Measurements from ENCODE around the gene OR13J1. TPM values are rescaled to one million over a fixed set of nuclear protein-coding genes. Genes with fewer than 3 reads are reported as not detected.

The OR13J1 gene
- polyA plus RNA-seq, 2 of the 4 experiments (the other 2 are of a cell fraction): not detected

GRCh38 chr9:35832814-35833213 is 37.4 kb downstream of the OR13J1 start:
- ATAC-seq: no peak
- ChIA-PET POLR2A (no interaction called here), CTCF (interaction anchor here (0.7 to 3.7 kb wide), 7 partner anchors 9 to 78 kb away, joined by 3 to 14 read pairs (median 6); no protein-coding TSS in a partner anchor)
- no peak for TF ChIP-seq USF2 (IDR thresholded peaks at IDR 0.05)
- TF ChIP-seq JUNB (IDR thresholded peaks at IDR 0.05): no peak
- TF ChIP-seq HMGXB4 (CRISPR knock-in tag; IDR thresholded peaks at IDR 0.05; ENCODE audit: borderline replicate concordance): no peak
- no peak for TF ChIP-seq POLR2AphosphoS2 (conservative IDR thresholded peaks at IDR 0.05; ENCODE audit: low read length)
- no peak for TF ChIP-seq EHF (CRISPR knock-in tag; IDR thresholded peaks at IDR 0.05)
- no peak for TF ChIP-seq ZNF302 (CRISPR knock-in tag; IDR thresholded peaks at IDR 0.05)
- TF ChIP-seq MAFK (IDR thresholded peaks at IDR 0.05; ENCODE audit: partially characterized antibody): no peak
- TF ChIP-seq GATA3 (IDR thresholded peaks at IDR 0.05; ENCODE audit: borderline replicate concordance): no peak
- no peak for TF ChIP-seq MAX (IDR thresholded peaks at IDR 0.05)
- TF ChIP-seq HOXA7 (CRISPR knock-in tag; IDR thresholded peaks at IDR 0.05): no peak
- TF ChIP-seq POLR2A (IDR thresholded peaks at IDR 0.05; ENCODE audit: low read length): no peak
- TF ChIP-seq RARB (CRISPR knock-in tag; IDR thresholded peaks at IDR 0.05): no peak
- no peak for TF ChIP-seq TP53 (CRISPR knock-in tag; IDR thresholded peaks at IDR 0.05)
- TF ChIP-seq ZC3H11A (IDR thresholded peaks at IDR 0.05): no peak
- no peak for TF ChIP-seq E2F6 (IDR thresholded peaks at IDR 0.05; ENCODE audit: borderline replicate concordance, low read depth)
- no peak for TF ChIP-seq JUN (IDR thresholded peaks at IDR 0.05)
- no peak for TF ChIP-seq CBX2 (IDR thresholded peaks at IDR 0.05; ENCODE audit: borderline replicate concordance, low read depth)
- no peak for TF ChIP-seq ELK1 (IDR thresholded peaks at IDR 0.05; ENCODE audit: low read depth, low read length)
- TF ChIP-seq RNF2 (IDR thresholded peaks at IDR 0.05; ENCODE audit: borderline replicate concordance, low read depth): no peak
- no peak for DNase-seq (ENCODE audit: low read depth in 1 of 2, low spot score in 1 of 2)
- no peaks in the 10 kb centered on the region for H3K9me3 ChIP-seq
- no peak overlapping the region for H3K4me2 ChIP-seq
- FAIRE-seq: no peak
- no peak overlapping the region for H3K4me3 ChIP-seq
- 73% methylated on average over 5 of the region's 5 CpGs for WGBS (ENCODE audit: missing lambda C conversion rate)
- no peak overlapping the region for H3K27ac ChIP-seq
- H3K4me1 ChIP-seq: peaks cover 4% of the 10 kb centered on the region; the same call in 2 of the 3 replicates

DNA sequence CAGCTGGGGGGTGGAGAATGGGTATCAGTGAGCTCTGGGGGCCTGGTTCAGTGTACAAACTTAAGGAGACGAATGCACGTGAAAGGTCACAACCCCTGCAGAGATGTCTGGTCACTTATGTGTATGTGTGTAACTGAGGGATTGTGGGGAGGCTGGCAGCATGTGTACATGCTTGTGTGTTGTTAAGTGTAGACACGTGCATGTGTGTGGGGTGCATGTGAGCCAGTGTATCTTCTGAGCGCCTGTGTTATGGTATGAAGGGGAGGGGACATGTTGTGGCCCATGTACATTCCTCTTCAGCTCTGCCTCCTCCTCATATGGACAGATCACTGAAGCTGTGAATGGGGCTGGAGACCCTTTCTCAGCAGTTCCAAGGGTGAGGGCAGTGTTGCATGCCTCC is 39.2 kb downstream of the OR13J1 start:
- H3K4me1 ChIP-seq: peaks cover 4% of the 10 kb centered on the region; the same call in 2 of the 3 replicates
- WGBS (ENCODE audit: missing lambda C conversion rate): 93% methylated on average over 4 of the region's 4 CpGs
- FAIRE-seq (no peak), DNase-seq (ENCODE audit: low read depth in 1 of 2, low spot score in 1 of 2) (no peak), ATAC-seq (no peak)
- no peak overlapping the region for H3K27ac ChIP-seq
- TF ChIP-seq JUN (IDR thresholded peaks at IDR 0.05): no peak
- no peak for TF ChIP-seq HOXA7 (CRISPR knock-in tag; IDR thresholded peaks at IDR 0.05)
- no peak for TF ChIP-seq HEYL (CRISPR knock-in tag; IDR thresholded peaks at IDR 0.05)
- no peak for TF ChIP-seq SMC3 (IDR thresholded peaks at IDR 0.05)
- TF ChIP-seq RAD21 (conservative IDR thresholded peaks at IDR 0.05 in 1 of 2, IDR thresholded peaks at IDR 0.05 in 1 of 2): no peak
- no peak for TF ChIP-seq PHF8 (IDR thresholded peaks at IDR 0.05; ENCODE audit: borderline replicate concordance, low read depth)
- TF ChIP-seq KDM5A (IDR thresholded peaks at IDR 0.05): no peak
- TF ChIP-seq MAZ (IDR thresholded peaks at IDR 0.05; ENCODE audit: borderline replicate concordance, low read depth, low read length): no peak
- no peak for TF ChIP-seq USF2 (IDR thresholded peaks at IDR 0.05)
- TF ChIP-seq POLR2AphosphoS2 (conservative IDR thresholded peaks at IDR 0.05; ENCODE audit: low read length): no peak
- TF ChIP-seq EHMT2 (IDR thresholded peaks at IDR 0.05; ENCODE audit: low read depth): no peak
- TF ChIP-seq ZSCAN20 (CRISPR knock-in tag; IDR thresholded peaks at IDR 0.05): no peak
- TF ChIP-seq ATOH8 (CRISPR knock-in tag; IDR thresholded peaks at IDR 0.05; ENCODE audit: low read depth): no peak
- no peak for TF ChIP-seq BHLHE40 (IDR thresholded peaks at IDR 0.05; ENCODE audit: low read depth, low read length)
- TF ChIP-seq, protein P1, sequence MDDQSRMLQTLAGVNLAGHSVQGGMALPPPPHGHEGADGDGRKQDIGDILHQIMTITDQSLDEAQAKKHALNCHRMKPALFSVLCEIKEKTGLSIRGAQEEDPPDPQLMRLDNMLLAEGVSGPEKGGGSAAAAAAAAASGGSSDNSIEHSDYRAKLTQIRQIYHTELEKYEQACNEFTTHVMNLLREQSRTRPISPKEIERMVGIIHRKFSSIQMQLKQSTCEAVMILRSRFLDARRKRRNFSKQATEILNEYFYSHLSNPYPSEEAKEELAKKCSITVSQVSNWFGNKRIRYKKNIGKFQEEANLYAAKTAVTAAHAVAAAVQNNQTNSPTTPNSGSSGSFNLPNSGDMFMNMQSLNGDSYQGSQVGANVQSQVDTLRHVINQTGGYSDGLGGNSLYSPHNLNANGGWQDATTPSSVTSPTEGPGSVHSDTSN (IDR thresholded peaks at IDR 0.05): no peak
- TF ChIP-seq ZNF302 (CRISPR knock-in tag; IDR thresholded peaks at IDR 0.05): no peak
- ChIA-PET POLR2A (interaction anchor here (0.7 kb wide), 1 partner anchor 17 kb away, joined by 3 read pairs; the partner anchor contains the start of gene HINT2), CTCF (interaction anchor here (0.7 to 2.4 kb wide), 6 partner anchors 27 to 80 kb away, joined by 3 to 9 read pairs (median 4); no protein-coding TSS in a partner anchor)
- H3K4me3 ChIP-seq: no peak overlapping the region
- H3K4me2 ChIP-seq: no peak overlapping the region
- H3K9me3 ChIP-seq: no peaks in the 10 kb centered on the region

Measured in A549 (cell line).